H4 (cell line): Measurements from ENCODE around the gene PRKD2. TPM values are rescaled to one million over a fixed set of nuclear protein-coding genes. Genes with fewer than 3 reads are reported as not detected.
A peak's percentile ranks its signal among the peaks of the same experiment; 100 is the strongest.
"Not testable (repeated sequence)": the region's sequence is repeated elsewhere in the genome, so short reads cannot be mapped to it uniquely, and the experiment has no call there.

Source experiments
- DNase-seq: peaks from one replicate; pipeline ENCODE4 v3.0.0-alpha.2; 2015; ENCODE audit warnings: low spot score
- total RNA-seq: library from RNA; depleted of rRNA; stranded (reverse); fragments of >200 nt; shearing (Covaris generic); gene quantifications from 2 replicates; pipeline ENCODE4 v1.2.3, GENCODE V29; 2014; rRNA removed

PRKD2 gene
- total RNA-seq, 1 experiment from 2014 or later = 14.3 TPM

- DNase-seq = no peak
Observed at GRCh38 chr19:46633130-46633529, 83.8 kb downstream of the PRKD2 start.

- DNase-seq = no peak
Observed at GRCh38 chr19:46631481-46631880, 85.4 kb downstream of the PRKD2 start.

- DNase-seq = no peak
Observed at GRCh38 chr19:46630586-46631205, 86.2 kb downstream of the PRKD2 start.

GRCh38 chr19:46629546-46630025, 87.3 kb downstream of the PRKD2 start:
- DNase-seq = no peak

- not testable (repeated sequence) for DNase-seq
Observed at GRCh38 chr19:46628970-46629369, 87.9 kb downstream of the PRKD2 start.

GRCh38 chr19:46626446-46626845, 90.5 kb downstream of the PRKD2 start:
- no peak for DNase-seq

- DNase-seq = no peak
Observed at GRCh38 chr19:46625731-46626130, 91.2 kb downstream of the PRKD2 start.

- DNase-seq = peak; percentile 46
Observed at GRCh38 chr19:46624958-46625661, 91.8 kb downstream of the PRKD2 start, which contains the start of gene PTGIR. Gene PTGIR, minus strand, starts transcription at chr19:46625089. Its CDS starts 864 bp downstream, at chr19:46624225.

Other genes with a start within 250 kb of the PRKD2 start
- gene PNMA8A, start 245.6 kb downstream of the PRKD2 start, total RNA-seq = not detected in 2 replicates
- gene PNMA8B, start 221.2 kb downstream of the PRKD2 start, total RNA-seq = not detected in 2 replicates
- gene CALM3, start 115.8 kb downstream of the PRKD2 start, total RNA-seq = 166 TPM in 2 replicates
- gene PTGIR, start 92.0 kb downstream of the PRKD2 start, total RNA-seq = 0.06 and 0.08 TPM in 2 replicates
- gene GNG8, start 80.9 kb downstream of the PRKD2 start, total RNA-seq = not detected in 2 replicates
- 0.56 and 0.78 TPM in 2 replicates for gene DACT3, start 55.9 kb downstream of the PRKD2 start, total RNA-seq
- gene FKRP, start 28.9 kb upstream of the PRKD2 start, total RNA-seq = 16.2 and 33.4 TPM in 2 replicates
- 29.9 and 33.5 TPM in 2 replicates for gene STRN4, start 29.3 kb upstream of the PRKD2 start, total RNA-seq
- 159 and 163 TPM in 2 replicates for gene SLC1A5, start 71.5 kb upstream of the PRKD2 start, total RNA-seq
- gene AP2S1, start 133.7 kb upstream of the PRKD2 start, total RNA-seq = 363 and 394 TPM in 2 replicates
- 24.0 and 27.1 TPM in 2 replicates for gene ARHGAP35, start 143.9 kb upstream of the PRKD2 start, total RNA-seq